NCI-H2227 (cell line): ENCODE results near the gene PECR.
"Not testable (repeated sequence)": the region's sequence is repeated elsewhere in the genome, so short reads cannot be mapped to it uniquely, and the experiment has no call there.

Experiments used
- DNase-seq: peaks from one replicate; lab custom pipeline; 2025; ENCODE audit not compliant: unreplicated experiment; lab: John Stamatoyannopoulos, UW

The PECR gene

DNA sequence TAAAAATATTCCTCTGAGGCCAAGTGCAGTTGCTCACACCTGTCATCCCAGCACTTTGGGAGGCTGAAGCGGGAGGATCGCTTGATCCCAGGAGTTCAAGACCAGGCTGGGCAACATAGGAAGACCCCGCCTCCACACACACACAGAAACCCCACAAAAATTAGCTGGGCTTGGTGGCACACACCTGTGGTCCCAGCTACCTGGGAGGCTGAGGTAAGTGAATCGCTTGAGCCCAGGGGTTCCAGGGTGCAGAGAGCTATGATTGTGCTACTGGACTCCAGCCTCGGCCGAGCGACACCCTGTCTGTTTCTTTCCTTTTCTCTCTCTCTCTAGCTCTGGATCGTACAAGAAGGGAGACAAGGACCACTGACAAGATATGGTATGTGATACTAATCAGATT lies 25.7 kb upstream of the PECR start:
- no peak for DNase-seq

DNA sequence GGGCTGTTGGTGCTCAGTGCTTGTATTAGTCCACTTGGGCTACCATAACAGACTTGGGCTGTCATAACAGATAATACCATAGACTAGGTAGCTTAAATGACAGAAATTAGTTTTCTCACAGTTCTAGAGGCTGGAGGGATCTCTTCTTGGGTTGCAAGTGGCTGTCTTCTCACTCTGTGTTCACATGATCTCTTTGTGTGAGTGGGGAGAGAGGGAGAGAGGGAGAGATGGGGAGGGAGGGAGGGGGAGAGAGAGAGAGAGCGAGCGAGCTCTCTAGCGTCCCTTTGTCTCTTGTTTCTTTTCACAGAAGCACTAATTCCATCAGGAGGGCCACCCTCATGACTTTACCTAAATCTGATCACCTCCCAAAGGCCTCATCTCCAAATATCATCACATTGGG lies 23.1 kb upstream of the PECR start:
- no peak for DNase-seq

GRCh38 chr2:216103213-216103612 lies 21.6 kb upstream of the PECR start:
- DNase-seq, result no peak

- no peak for DNase-seq
These were observed 19.5 kb upstream of the PECR start for GRCh38 chr2:216101109-216101508.

- DNase-seq, result no peak
These were observed 17.1 kb upstream of the PECR start for GRCh38 chr2:216098421-216099334.

DNA sequence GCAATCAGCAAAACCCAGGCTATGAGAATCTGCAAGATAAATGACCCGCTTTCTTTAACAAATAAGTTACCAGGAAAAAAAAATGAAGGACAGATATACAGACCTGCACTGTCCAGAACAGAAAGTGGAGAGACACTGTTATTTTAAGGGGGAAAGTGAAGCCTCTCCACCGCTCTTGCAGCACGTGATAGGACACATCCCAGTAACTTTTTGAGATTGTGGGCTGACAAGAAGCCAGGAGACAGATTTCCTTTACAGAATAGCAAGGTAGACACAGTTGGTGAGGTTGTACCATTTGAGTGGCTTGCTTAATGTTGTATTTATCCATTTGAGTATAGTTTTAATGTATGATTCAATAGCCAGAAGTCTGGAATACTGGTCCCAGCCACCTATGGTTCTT lies 13.1 kb upstream of the PECR start:
- DNase-seq, result no peak

- no peak for DNase-seq
These were observed 11.0 kb upstream of the PECR start for GRCh38 chr2:216092646-216093045.

GRCh38 chr2:216090369-216090786 lies 8.8 kb upstream of the PECR start:
- no peak for DNase-seq

- no peak for DNase-seq
These were observed 4.7 kb upstream of the PECR start for GRCh38 chr2:216086207-216086893.

- DNase-seq, result peak; percentile 21
These were observed 2.9 kb upstream of the PECR start for GRCh38 chr2:216084547-216084946.

GRCh38 chr2:216083464-216084281 lies 2.1 kb upstream of the PECR start:
- DNase-seq, result peak; percentile 67

GRCh38 chr2:216082805-216083204 lies 1.2 kb upstream of the PECR start:
- DNase-seq, result peak; percentile 63

- DNase-seq, result peak; percentile 58
These were observed 605 bp upstream of the PECR start for GRCh38 chr2:216082117-216082711.

DNA sequence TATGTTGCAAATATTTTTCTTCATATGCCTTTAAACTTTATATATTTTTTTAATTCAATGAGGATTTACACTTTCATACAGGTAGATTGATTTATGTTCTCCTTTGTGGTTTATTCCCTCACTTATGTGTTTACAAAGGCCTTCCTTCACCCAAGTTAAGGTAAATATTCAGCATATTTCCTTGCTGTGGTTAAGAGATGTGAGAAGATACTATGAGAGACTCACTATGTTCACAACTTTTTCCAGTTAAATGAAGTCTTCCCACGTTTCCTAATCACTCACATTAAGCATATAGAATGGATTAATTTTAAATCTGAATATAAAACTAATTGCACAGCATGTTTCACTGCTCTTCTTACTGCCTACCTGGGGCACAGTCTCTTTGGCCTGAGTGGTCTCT lies 597 bp downstream of the PECR start:
- DNase-seq, result no peak

DNA sequence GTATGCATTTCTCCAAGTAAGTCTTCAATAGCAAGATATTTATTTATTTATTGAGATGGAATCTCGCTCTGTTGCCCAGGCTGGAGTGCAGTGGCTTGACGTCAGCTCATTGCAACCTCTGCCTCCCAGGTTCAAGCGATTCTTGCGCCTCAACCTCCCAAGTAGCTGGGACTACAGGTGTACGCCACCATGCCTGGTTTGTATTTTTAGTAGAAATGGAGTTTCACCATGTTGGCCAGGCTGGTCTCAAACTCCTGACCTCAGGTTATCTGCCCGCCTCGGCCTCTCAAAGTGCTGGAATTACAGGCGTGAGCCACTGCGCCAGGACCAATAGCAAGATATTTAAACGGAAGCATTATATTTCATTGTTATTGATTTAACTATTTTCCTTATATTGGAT lies 1.6 kb downstream of the PECR start:
- not testable (repeated sequence) for DNase-seq

DNA sequence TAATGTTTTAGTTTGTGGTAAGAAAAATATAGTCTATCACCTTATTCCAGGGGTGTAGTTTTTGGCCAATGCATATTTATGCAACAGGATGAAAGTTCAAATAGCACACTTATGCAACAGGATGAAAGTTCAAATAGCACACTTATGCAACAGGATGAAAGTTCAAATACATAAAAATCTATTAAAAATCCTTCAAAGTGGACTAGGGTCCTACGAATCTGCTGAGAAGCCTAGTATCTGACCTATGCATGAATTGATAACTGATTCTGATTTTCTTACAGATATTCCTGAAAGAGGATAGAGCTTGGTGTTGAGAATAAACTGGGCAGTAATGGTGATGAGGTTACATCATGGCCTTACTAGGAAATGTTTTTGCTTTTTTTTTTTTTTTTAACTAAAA lies 2.8 kb downstream of the PECR start:
- no peak for DNase-seq

DNA sequence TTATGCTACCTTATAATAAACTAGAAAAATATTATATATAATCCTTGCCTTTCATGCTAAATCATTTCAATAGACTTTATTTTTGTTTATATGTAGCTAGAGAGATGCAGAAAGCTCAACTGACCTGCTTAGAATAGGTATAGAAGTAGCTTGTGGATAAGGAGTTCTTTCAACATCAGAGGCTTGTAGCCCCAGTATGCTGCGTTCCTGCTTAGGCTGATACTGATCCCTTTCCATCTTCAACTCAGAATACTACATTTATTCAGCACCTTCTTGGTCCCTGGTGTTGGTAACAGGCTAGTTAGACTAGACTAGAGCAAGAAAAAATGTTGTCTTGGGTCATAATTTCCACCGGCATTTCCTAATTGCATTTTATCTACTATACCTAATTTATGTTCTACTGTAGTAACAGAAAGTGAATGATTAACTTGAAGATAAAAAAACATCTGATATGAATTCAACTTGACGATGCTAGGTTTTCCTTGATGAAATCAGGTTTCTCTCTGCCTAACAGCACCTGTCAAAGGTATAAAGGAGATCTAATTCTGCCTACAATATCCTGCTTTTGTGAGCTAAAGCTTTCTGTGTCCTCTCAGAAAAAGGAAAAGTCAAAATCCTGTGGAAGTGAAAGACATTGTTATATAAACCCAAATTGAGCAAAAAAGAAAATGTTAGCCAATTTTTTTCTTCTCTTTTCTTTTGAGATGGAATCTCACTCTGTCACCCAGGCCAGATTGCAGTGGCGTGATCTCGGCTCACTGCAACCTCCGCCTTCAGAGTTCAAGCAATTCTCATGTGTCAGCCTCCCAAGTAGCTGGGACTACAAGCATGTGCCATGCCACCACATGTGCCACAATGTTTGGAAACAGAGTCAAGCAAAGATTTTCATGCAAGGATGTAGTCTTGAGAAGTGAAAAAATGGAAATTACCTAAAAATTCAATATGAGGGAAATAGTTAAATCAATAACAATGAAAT lies 5.8 kb downstream of the PECR start:
- no peak for DNase-seq

- no peak for DNase-seq
These were observed 6.8 kb downstream of the PECR start for GRCh38 chr2:216074794-216075193.

GRCh38 chr2:216074380-216074779 lies 7.2 kb downstream of the PECR start:
- no peak for DNase-seq

DNA sequence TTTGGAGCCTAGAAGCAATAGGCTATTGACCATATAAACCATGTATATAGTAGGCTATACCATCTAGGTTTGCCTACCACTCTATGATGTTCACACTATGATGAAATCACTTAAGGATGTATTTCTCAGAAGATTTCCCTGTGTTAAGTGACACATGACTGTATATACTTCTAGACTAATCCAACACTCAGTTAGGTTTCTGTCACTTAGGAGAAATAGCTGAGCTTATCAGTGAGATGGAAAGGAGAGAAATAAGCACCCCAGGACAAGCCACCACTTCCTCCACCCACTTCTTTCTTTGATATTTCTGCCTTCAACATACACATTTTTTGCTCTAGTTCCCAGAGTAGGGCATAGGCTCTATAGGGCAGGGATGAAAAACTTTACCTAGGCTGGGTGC lies 7.8 kb downstream of the PECR start:
- DNase-seq, result no peak
